HG03025 (cell line): ENCODE data around the gene SEMA6A.

Experiments
- ATAC-seq: cut with Tn5 transposase; IDR thresholded peaks from one replicate; pipeline ENCODE4 v1.9.1; 2021; ENCODE audit warnings: mild to moderate bottlenecking, moderate library complexity; ENCODE audit not compliant: unreplicated experiment, low FRiP score

Gene SEMA6A

GRCh38 chr5:116576053-116576713, 1.6 kb upstream of the SEMA6A start:
- peak; percentile 53 for ATAC-seq

GRCh38 chr5:116575326-116576052, 866 bp upstream of the SEMA6A start:
- ATAC-seq, result no peak

GRCh38 chr5:116573702-116574366, 789 bp downstream of the SEMA6A start:
- ATAC-seq, result no peak

GRCh38 chr5:116573279-116573701, 1.3 kb downstream of the SEMA6A start:
- no peak for ATAC-seq

- no peak for ATAC-seq
Measured at GRCh38 chr5:116572350-116573278, 2.0 kb downstream of the SEMA6A start.

- no peak for ATAC-seq
Measured at GRCh38 chr5:116571568-116572349, 2.9 kb downstream of the SEMA6A start.

- no peak for ATAC-seq
Measured at GRCh38 chr5:116569999-116570398, 4.6 kb downstream of the SEMA6A start.

GRCh38 chr5:116567106-116567505, 7.5 kb downstream of the SEMA6A start:
- no peak for ATAC-seq

- peak; percentile 87 for ATAC-seq
Measured at GRCh38 chr5:116566251-116566650, 8.4 kb downstream of the SEMA6A start.

GRCh38 chr5:116564756-116565490, 9.7 kb downstream of the SEMA6A start:
- ATAC-seq, result no peak

GRCh38 chr5:116564312-116564711, 10.3 kb downstream of the SEMA6A start:
- no peak for ATAC-seq

GRCh38 chr5:116563736-116564308, 10.8 kb downstream of the SEMA6A start:
- no peak for ATAC-seq

GRCh38 chr5:116562669-116563068, 12.0 kb downstream of the SEMA6A start:
- no peak for ATAC-seq

GRCh38 chr5:116561658-116562057, 13.0 kb downstream of the SEMA6A start:
- ATAC-seq, result no peak

GRCh38 chr5:116559673-116560164, 14.9 kb downstream of the SEMA6A start:
- ATAC-seq, result no peak

- ATAC-seq, result no peak
Measured at GRCh38 chr5:116559239-116559638, 15.4 kb downstream of the SEMA6A start.

- no peak for ATAC-seq
Measured at GRCh38 chr5:116557669-116558271, 16.9 kb downstream of the SEMA6A start.

- no peak for ATAC-seq
Measured at GRCh38 chr5:116554764-116555163, 19.9 kb downstream of the SEMA6A start.
